ENCODE data around the gene ARSK.
"Not testable (repeated sequence)": the region's sequence is repeated elsewhere in the genome, so short reads cannot be mapped to it uniquely, and the experiment has no call there.

ARSK gene

GRCh38 chr5:95627971-95628810 lies 73.3 kb downstream of the ARSK start:
- H3K27ac ChIP-seq (ENCODE audit: low read depth in 2 of 2, low read length in 2 of 2), result peak overlapping the region; percentile 2 to 23
- H3K4me3 ChIP-seq (ENCODE audit: low read length in 2 of 2), result no peak overlapping the region
- no peak overlapping the region for H3K9ac ChIP-seq (ENCODE audit: low read depth in 1 of 2, low read length in 2 of 2)
- H3K27me3 ChIP-seq (ENCODE audit: control insufficient read depth in 2 of 2, insufficient read depth in 2 of 2, low read length in 2 of 2), result no peaks in the 10 kb centered on the region
- no peaks in the 10 kb centered on the region for H3K36me3 ChIP-seq (ENCODE audit: control insufficient read depth in 2 of 2, insufficient read depth in 2 of 2, low read length in 2 of 2)
- H3K4me1 ChIP-seq (ENCODE audit: control insufficient read depth in 2 of 2, insufficient read depth in 2 of 2, low read length in 2 of 2), result peaks cover 8 to 10% of the 10 kb centered on the region in 2 donors
- no peaks in the 10 kb centered on the region for H3K9me3 ChIP-seq (ENCODE audit: control insufficient read depth in 2 of 2, low read length in 2 of 2)

GRCh38 chr5:95628933-95629332 lies 74.0 kb downstream of the ARSK start:
- H3K9me3 ChIP-seq (ENCODE audit: control insufficient read depth in 2 of 2, low read length in 2 of 2), result no peaks in the 10 kb centered on the region
- no peaks in the 10 kb centered on the region for H3K27me3 ChIP-seq (ENCODE audit: control insufficient read depth in 2 of 2, insufficient read depth in 2 of 2, low read length in 2 of 2)
- no peak overlapping the region for H3K9ac ChIP-seq (ENCODE audit: low read depth in 1 of 2, low read length in 2 of 2)
- peak overlapping the region in 1 of 2 donors; percentile 23 for H3K27ac ChIP-seq (ENCODE audit: low read depth in 2 of 2, low read length in 2 of 2)
- peaks cover 8 to 10% of the 10 kb centered on the region in 2 donors for H3K4me1 ChIP-seq (ENCODE audit: control insufficient read depth in 2 of 2, insufficient read depth in 2 of 2, low read length in 2 of 2)
- no peaks in the 10 kb centered on the region for H3K36me3 ChIP-seq (ENCODE audit: control insufficient read depth in 2 of 2, insufficient read depth in 2 of 2, low read length in 2 of 2)
- H3K4me3 ChIP-seq (ENCODE audit: low read length in 2 of 2), result no peak overlapping the region

GRCh38 chr5:95630394-95630917 lies 75.6 kb downstream of the ARSK start:
- peaks cover 8 to 10% of the 10 kb centered on the region in 2 donors for H3K4me1 ChIP-seq (ENCODE audit: control insufficient read depth in 2 of 2, insufficient read depth in 2 of 2, low read length in 2 of 2)
- no peak overlapping the region for H3K9ac ChIP-seq (ENCODE audit: low read depth in 1 of 2, low read length in 2 of 2)
- H3K27ac ChIP-seq (ENCODE audit: low read depth in 2 of 2, low read length in 2 of 2), result no peak overlapping the region
- H3K27me3 ChIP-seq (ENCODE audit: control insufficient read depth in 2 of 2, insufficient read depth in 2 of 2, low read length in 2 of 2), result no peaks in the 10 kb centered on the region
- H3K9me3 ChIP-seq (ENCODE audit: control insufficient read depth in 2 of 2, low read length in 2 of 2), result no peaks in the 10 kb centered on the region
- H3K36me3 ChIP-seq (ENCODE audit: control insufficient read depth in 2 of 2, insufficient read depth in 2 of 2, low read length in 2 of 2), result no peaks in the 10 kb centered on the region
- no peak overlapping the region for H3K4me3 ChIP-seq (ENCODE audit: low read length in 2 of 2)

GRCh38 chr5:95631255-95631958 lies 76.5 kb downstream of the ARSK start:
- Histone ChIP-seq H3K9me3 (ENCODE audit: control insufficient read depth in 2 of 2, low read length in 2 of 2) (no peaks in the 10 kb centered on the region), H3K27me3 (ENCODE audit: control insufficient read depth in 2 of 2, insufficient read depth in 2 of 2, low read length in 2 of 2) (no peaks in the 10 kb centered on the region), H3K27ac (ENCODE audit: low read depth in 2 of 2, low read length in 2 of 2) (no peak overlapping the region), H3K36me3 (ENCODE audit: control insufficient read depth in 2 of 2, insufficient read depth in 2 of 2, low read length in 2 of 2) (no peaks in the 10 kb centered on the region), H3K4me1 (ENCODE audit: control insufficient read depth in 2 of 2, insufficient read depth in 2 of 2, low read length in 2 of 2) (peaks cover 8 to 10% of the 10 kb centered on the region in 2 donors), H3K9ac (ENCODE audit: low read depth in 1 of 2, low read length in 2 of 2) (no peak overlapping the region), H3K4me3 (ENCODE audit: low read length in 2 of 2) (no peak overlapping the region)

GRCh38 chr5:95631991-95632675 lies 77.2 kb downstream of the ARSK start:
- no peaks in the 10 kb centered on the region for H3K9me3 ChIP-seq (ENCODE audit: control insufficient read depth in 2 of 2, low read length in 2 of 2)
- H3K9ac ChIP-seq (ENCODE audit: low read depth in 1 of 2, low read length in 2 of 2), result no peak overlapping the region
- H3K27me3 ChIP-seq (ENCODE audit: control insufficient read depth in 2 of 2, insufficient read depth in 2 of 2, low read length in 2 of 2), result no peaks in the 10 kb centered on the region
- no peak overlapping the region for H3K4me3 ChIP-seq (ENCODE audit: low read length in 2 of 2)
- no peaks in the 10 kb centered on the region for H3K36me3 ChIP-seq (ENCODE audit: control insufficient read depth in 2 of 2, insufficient read depth in 2 of 2, low read length in 2 of 2)
- peaks cover 8 to 10% of the 10 kb centered on the region in 2 donors for H3K4me1 ChIP-seq (ENCODE audit: control insufficient read depth in 2 of 2, insufficient read depth in 2 of 2, low read length in 2 of 2)
- H3K27ac ChIP-seq (ENCODE audit: low read depth in 2 of 2, low read length in 2 of 2), result no peak overlapping the region

- H3K9ac ChIP-seq (ENCODE audit: low read depth in 1 of 2, low read length in 2 of 2); H3K9me3 ChIP-seq (ENCODE audit: control insufficient read depth in 2 of 2, low read length in 2 of 2); H3K27ac ChIP-seq (ENCODE audit: low read depth in 2 of 2, low read length in 2 of 2); H3K36me3 ChIP-seq (ENCODE audit: control insufficient read depth in 2 of 2, insufficient read depth in 2 of 2, low read length in 2 of 2); H3K27me3 ChIP-seq (ENCODE audit: control insufficient read depth in 2 of 2, insufficient read depth in 2 of 2, low read length in 2 of 2); H3K4me1 ChIP-seq (ENCODE audit: control insufficient read depth in 2 of 2, insufficient read depth in 2 of 2, low read length in 2 of 2); H3K4me3 ChIP-seq (ENCODE audit: low read length in 2 of 2): not testable (repeated sequence)
Observed at GRCh38 chr5:95632942-95633341, 78.0 kb downstream of the ARSK start.

GRCh38 chr5:95633671-95634070 lies 78.8 kb downstream of the ARSK start:
- no peaks in the 10 kb centered on the region for H3K27me3 ChIP-seq (ENCODE audit: control insufficient read depth in 2 of 2, insufficient read depth in 2 of 2, low read length in 2 of 2)
- no peak overlapping the region for H3K9ac ChIP-seq (ENCODE audit: low read depth in 1 of 2, low read length in 2 of 2)
- no peaks in the 10 kb centered on the region for H3K36me3 ChIP-seq (ENCODE audit: control insufficient read depth in 2 of 2, insufficient read depth in 2 of 2, low read length in 2 of 2)
- peaks cover under 1 to 3% of the 10 kb centered on the region in 2 donors for H3K4me1 ChIP-seq (ENCODE audit: control insufficient read depth in 2 of 2, insufficient read depth in 2 of 2, low read length in 2 of 2)
- no peak overlapping the region for H3K4me3 ChIP-seq (ENCODE audit: low read length in 2 of 2)
- no peaks in the 10 kb centered on the region for H3K9me3 ChIP-seq (ENCODE audit: control insufficient read depth in 2 of 2, low read length in 2 of 2)
- H3K27ac ChIP-seq (ENCODE audit: low read depth in 2 of 2, low read length in 2 of 2), result no peak overlapping the region

GRCh38 chr5:95634081-95634480 lies 79.2 kb downstream of the ARSK start:
- Histone ChIP-seq H3K9ac (ENCODE audit: low read depth in 1 of 2, low read length in 2 of 2) (no peak overlapping the region), H3K4me3 (ENCODE audit: low read length in 2 of 2) (no peak overlapping the region), H3K4me1 (ENCODE audit: control insufficient read depth in 2 of 2, insufficient read depth in 2 of 2, low read length in 2 of 2) (no peaks in the 10 kb centered on the region), H3K27me3 (ENCODE audit: control insufficient read depth in 2 of 2, insufficient read depth in 2 of 2, low read length in 2 of 2) (no peaks in the 10 kb centered on the region), H3K27ac (ENCODE audit: low read depth in 2 of 2, low read length in 2 of 2) (no peak overlapping the region), H3K36me3 (ENCODE audit: control insufficient read depth in 2 of 2, insufficient read depth in 2 of 2, low read length in 2 of 2) (no peaks in the 10 kb centered on the region), H3K9me3 (ENCODE audit: control insufficient read depth in 2 of 2, low read length in 2 of 2) (no peaks in the 10 kb centered on the region)

GRCh38 chr5:95638632-95639031 lies 83.7 kb downstream of the ARSK start:
- Histone ChIP-seq H3K27me3 (ENCODE audit: control insufficient read depth in 2 of 2, insufficient read depth in 2 of 2, low read length in 2 of 2) (no peaks in the 10 kb centered on the region), H3K9ac (ENCODE audit: low read depth in 1 of 2, low read length in 2 of 2) (no peak overlapping the region), H3K27ac (ENCODE audit: low read depth in 2 of 2, low read length in 2 of 2) (no peak overlapping the region), H3K36me3 (ENCODE audit: control insufficient read depth in 2 of 2, insufficient read depth in 2 of 2, low read length in 2 of 2) (no peaks in the 10 kb centered on the region), H3K4me1 (ENCODE audit: control insufficient read depth in 2 of 2, insufficient read depth in 2 of 2, low read length in 2 of 2) (peaks cover 0 to 3% of the 10 kb centered on the region in 2 donors), H3K4me3 (ENCODE audit: low read length in 2 of 2) (no peak overlapping the region), H3K9me3 (ENCODE audit: control insufficient read depth in 2 of 2, low read length in 2 of 2) (no peaks in the 10 kb centered on the region)
